Omental fat pad (tissue), 4 donors: ENCODE results near the gene DBF4B. TPM values are rescaled to one million over a fixed set of nuclear protein-coding genes. Genes with fewer than 3 reads are reported as not detected.

Experiments used
- ATAC-seq: fragments of 150-250 bp; one replicate; pipeline ENCODE4 v1.9.1; 2016; ENCODE audit warnings: mild to moderate bottlenecking, moderate library complexity; ENCODE audit not compliant: low FRiP score
- DNase-seq: peaks from one replicate; pipeline ENCODE4 v3.0.0-alpha.2; 2019; ENCODE audit warnings: low spot score
- total RNA-seq, 4 donors: library from RNA; depleted of rRNA; stranded (reverse); fragments of >200 nt; gene quantifications; one replicate each; pipeline ENCODE4 v1.1.0, GENCODE V29; 2016
- TF ChIP-seq, protein P1 (sequence below), 3 donors: fragments of 450-650 bp; IDR thresholded peaks; one replicate each; pipeline ENCODE4 v1.5.1; 2016 to 2017; ENCODE audit warnings: antibody characterized with exemption in 3 of 3, mild to moderate bottlenecking in 3 of 3, moderate library complexity in 2 of 3

The DBF4B gene
- total RNA-seq, 4 donors from 2014 or later = 1.6 to 6.3 (median 2.5) TPM

DNA sequence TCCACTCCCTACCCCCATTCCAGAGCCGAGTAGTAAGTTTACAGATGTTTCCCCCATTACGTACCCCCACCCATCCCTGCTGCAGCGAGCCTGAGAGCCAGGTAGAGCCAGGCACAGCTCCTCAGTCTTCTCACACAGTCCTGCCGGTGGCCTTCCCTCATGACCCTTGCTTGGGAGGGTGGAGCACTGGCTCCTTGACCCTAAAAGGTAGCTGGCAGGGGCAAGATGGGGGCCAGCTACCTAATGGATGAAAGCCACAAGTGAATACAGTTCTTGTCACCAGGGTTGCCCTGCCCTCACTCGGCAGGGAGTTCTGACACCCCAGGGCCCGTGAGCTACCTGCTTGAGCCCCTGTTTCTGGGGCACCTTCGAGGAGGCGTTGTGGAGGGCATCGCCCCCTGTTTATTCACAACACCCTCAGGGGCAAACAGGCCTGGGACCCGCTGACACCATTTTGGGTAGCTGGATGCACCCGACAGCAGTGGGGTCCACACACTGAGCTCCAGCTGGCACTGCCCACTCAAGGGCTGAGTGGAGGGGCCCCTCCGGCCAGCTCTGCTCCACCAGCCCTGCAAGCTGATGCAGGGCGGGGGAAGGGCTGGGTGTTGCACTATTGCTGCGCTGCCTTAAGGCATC, 72.5 kb downstream of the DBF4B start:
- no peak for DNase-seq
- ATAC-seq = no peak
- TF ChIP-seq, protein P1, sequence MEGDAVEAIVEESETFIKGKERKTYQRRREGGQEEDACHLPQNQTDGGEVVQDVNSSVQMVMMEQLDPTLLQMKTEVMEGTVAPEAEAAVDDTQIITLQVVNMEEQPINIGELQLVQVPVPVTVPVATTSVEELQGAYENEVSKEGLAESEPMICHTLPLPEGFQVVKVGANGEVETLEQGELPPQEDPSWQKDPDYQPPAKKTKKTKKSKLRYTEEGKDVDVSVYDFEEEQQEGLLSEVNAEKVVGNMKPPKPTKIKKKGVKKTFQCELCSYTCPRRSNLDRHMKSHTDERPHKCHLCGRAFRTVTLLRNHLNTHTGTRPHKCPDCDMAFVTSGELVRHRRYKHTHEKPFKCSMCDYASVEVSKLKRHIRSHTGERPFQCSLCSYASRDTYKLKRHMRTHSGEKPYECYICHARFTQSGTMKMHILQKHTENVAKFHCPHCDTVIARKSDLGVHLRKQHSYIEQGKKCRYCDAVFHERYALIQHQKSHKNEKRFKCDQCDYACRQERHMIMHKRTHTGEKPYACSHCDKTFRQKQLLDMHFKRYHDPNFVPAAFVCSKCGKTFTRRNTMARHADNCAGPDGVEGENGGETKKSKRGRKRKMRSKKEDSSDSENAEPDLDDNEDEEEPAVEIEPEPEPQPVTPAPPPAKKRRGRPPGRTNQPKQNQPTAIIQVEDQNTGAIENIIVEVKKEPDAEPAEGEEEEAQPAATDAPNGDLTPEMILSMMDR (IDR thresholded peaks at IDR 0.05) = no peak

DNA sequence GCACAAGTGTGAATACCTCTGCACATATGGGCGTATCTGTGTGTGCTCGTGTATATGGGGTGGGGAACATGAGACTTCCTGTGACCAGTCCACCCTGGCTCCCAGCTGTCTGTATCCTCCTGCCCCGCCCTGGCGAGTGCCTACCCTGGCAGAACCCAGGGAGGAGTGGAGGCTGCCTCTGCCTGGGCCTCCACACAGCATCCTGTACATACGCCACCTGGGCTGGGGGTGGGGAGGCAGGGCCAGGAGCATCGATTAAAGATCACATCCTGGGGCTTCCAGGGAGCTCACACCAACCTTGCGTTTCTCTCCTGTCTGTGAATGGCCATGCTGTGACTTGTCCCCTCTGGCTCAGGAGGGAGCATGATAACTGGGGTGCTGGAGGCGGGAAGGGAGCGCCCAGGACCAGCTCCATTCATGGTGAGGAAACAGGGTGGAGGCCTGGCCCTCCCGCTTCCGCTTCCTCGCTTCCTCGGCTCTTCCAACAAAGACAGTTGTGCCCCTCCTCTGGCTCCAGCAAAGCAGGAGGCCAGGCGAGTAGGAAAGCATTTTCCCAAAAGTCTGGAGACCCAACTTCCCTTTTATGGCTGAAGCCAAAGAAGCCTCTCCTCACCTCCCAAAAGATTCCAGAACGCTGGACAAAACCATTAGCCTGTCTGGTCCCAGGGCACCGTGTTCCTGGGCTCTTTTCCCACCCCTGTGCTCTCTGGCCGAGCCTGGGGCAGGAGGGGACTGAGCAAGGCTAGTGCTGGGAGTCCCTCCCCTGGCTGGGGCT, 73.3 kb downstream of the DBF4B start:
- no peak for ATAC-seq
- TF ChIP-seq, protein P1 (IDR thresholded peaks at IDR 0.05) = no peak

DNA sequence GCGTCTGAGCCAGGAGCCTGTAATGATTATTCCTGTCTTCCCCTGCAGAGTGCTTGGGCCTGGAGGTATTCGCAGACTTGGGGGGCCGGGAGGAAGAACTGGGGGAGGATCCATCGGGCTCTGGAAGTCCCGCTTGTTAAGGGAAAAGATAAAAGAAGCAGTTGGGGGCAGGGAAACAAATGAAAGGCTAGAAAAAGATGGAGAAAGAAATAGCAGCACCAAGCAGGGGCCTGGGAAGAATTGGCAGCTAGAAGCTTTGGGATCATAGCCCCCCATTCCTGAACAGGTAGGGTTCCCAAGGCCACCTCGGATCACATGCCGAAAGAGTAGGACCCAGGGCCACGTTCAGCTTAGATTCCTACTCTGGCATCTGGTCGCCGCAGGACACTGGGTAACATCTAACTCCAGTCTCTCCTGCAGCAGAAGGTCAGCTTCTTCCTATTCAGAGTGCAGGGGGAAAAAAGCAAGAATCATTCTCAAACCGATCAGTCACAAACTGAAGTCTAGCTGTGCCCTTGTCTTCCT, 73.9 kb downstream of the DBF4B start:
- ATAC-seq = no peak
- TF ChIP-seq, protein P1 (IDR thresholded peaks at IDR 0.05) = no peak
- DNase-seq = no peak

More for the DNA sequence above, 73.3 kb downstream of the DBF4B start:
- DNase-seq = no peak

DNA sequence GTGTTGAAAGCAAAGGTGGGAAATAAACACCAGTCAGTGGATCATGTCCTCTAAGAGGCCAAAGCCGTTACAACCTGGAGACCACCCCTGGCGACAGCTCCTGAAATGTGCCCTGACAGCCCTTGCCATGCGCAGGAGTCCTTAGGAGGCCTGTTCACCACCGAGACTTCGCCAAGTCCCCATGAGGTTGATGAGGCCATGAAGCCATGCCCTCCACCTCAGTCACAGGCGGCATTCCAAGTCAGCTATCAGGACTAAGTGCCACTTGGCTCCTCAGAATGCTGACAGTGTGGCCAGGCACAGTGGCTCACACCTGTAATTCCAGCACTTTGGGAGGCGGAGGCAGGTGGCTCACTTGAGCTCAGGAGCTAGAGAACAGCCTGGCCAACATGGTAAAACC, 77.5 kb downstream of the DBF4B start:
- ATAC-seq (no peak), DNase-seq (no peak)
- TF ChIP-seq, protein P1 (IDR thresholded peaks at IDR 0.05) = no peak

DNA sequence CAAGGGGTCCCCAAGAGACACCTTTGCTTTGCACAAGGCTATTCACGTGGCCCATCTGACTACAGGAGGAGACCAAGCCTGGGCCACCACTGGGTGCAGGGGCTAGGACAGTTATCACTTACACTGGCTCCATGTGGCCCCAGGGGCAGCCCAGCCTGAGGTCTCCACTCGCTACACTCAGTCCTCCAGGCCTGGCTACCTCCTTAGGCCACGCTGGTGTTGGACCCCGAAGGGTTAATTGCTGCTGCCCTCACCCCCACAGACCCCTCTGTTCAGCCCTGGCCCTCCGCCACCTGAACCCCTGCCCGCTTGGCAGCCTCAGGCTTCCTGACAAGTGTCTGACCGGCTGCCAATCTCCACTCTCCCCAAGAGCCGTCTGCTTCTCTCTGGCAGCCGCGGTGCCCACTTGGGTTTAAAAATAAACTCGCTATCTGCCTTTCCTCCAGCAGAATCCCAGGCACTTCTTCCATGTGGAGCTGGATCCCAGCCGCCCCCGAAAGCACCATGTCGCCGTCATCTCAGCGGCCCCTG, 78.2 kb downstream of the DBF4B start:
- ATAC-seq (no peak), DNase-seq (no peak)
- TF ChIP-seq, protein P1 (IDR thresholded peaks at IDR 0.05) = no peak

DNA sequence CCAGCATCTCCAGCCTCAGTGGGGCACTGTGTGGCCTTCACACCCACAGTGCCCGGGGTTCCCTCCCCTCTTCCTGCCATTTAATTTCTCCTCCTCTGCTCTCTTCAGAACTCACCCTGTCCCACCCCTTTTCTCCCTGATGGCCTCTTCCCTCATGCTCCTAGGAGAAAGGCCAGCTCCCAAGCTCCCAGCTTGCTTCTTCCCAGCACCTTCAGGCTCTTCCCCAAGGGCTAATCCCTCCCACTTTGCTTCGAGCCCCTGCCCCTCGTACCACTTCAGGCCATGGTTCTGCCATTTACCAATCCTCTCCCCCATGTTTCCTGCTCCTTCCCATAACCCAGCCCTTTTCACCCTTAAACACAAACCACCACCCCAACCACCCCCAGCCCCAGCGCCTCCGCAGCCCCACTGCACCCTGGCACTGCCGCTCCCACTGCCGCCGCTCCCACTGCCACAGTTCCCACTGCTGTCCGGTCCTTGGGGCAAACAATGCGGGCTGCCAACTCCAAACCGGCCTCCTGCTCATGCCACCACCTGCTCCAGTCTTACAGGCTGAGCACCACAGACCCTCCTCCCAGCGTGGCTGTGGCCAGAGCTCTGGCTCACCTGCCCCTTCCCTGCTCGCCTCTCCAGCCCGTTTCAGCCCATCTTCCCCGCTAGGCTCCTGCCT, 78.9 kb downstream of the DBF4B start:
- DNase-seq (no peak), ATAC-seq (no peak)
- TF ChIP-seq, protein P1 (IDR thresholded peaks at IDR 0.05) = no peak
